Midbrain (tissue), 1 donor: ENCODE results near the gene FGF2.
"Not testable (repeated sequence)": the region's sequence is repeated elsewhere in the genome, so short reads cannot be mapped to it uniquely, and the experiment has no call there.

Experiments used
- DNase-seq: peaks from one replicate; lab custom pipeline; 2025; lab: John Stamatoyannopoulos, UW

The FGF2 gene

GRCh38 chr4:122826553-122827257, at the start of gene FGF2:
Gene FGF2 (plus strand): TSS chr4:122826831. CDS start chr4:122827175, 344 bp downstream.
- peak; percentile 68 for DNase-seq

DNA sequence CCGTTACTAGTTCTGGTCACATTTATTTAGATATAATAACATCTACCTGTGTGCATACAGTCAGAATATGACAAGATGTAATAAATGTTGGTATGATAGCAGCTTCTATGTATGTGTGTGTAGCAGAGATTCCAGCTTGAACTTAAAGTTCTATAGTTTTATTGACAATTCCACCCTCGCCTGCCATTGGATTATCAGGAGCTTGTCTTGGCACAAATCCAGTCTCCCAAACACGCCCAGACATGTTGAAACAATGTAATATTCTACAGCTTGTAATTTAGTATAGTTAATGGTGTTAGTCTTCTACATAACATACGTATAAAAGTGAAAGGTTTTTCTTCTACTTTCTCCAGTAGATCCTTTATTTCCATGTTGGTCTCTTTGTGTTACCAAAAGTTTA, 49.7 kb upstream of the FGF2 start:
- DNase-seq = no peak

DNA sequence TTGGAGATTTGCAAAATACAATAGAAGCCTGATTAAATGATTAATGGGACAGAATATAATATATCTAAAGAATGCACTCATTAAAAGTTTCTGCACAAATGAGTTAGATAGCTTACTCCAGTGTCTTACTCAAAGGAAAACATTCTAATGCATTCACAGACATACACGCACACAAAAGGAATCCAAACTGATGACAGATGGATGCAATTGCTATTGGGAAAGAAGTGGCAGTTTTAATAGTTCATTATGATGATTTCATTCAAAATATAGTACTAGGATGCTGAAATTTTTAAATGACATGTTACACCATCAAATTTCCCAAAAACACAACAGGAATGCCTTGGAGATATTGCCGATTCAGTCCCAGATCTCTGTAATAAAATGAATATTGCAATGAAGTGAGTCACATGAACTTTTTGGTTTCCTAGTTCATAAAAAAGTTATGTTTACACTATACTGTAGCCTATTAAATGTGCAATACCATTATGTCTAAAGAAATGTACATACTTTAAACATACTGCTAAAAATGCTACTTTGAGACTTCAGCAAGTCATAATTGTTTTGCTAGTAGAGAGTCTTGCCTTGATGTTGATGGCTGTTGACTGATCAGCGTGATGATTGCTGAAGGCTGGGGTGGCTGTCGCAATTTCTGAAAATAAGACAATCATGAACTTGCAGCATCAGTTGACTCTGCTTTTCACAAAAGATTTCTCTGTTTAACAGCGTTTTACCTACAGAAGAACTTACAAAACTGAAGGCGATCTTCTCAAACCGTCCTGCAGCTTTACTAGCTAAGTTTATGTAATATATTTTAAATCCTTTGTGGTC, 48.6 kb upstream of the FGF2 start:
- no peak for DNase-seq

DNA sequence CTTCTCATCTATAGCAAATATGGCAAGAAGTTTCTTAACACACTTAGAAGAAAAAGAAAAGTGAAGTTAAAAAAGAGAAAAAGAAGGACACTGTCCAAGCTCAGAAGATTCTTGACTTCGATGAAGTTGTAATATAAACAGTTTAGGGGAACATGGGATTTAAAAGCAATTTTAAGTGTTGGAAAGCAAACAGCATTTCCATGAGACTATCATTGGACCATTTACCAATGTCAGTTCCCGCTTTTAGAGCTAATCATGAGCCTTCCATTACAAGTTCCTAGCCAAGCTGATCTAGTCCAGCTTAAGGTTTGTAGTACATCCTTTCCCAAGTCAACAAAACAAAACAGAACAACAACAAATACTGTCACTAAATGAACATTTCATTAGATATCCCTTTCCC, 45.1 kb upstream of the FGF2 start:
- no peak for DNase-seq

DNA sequence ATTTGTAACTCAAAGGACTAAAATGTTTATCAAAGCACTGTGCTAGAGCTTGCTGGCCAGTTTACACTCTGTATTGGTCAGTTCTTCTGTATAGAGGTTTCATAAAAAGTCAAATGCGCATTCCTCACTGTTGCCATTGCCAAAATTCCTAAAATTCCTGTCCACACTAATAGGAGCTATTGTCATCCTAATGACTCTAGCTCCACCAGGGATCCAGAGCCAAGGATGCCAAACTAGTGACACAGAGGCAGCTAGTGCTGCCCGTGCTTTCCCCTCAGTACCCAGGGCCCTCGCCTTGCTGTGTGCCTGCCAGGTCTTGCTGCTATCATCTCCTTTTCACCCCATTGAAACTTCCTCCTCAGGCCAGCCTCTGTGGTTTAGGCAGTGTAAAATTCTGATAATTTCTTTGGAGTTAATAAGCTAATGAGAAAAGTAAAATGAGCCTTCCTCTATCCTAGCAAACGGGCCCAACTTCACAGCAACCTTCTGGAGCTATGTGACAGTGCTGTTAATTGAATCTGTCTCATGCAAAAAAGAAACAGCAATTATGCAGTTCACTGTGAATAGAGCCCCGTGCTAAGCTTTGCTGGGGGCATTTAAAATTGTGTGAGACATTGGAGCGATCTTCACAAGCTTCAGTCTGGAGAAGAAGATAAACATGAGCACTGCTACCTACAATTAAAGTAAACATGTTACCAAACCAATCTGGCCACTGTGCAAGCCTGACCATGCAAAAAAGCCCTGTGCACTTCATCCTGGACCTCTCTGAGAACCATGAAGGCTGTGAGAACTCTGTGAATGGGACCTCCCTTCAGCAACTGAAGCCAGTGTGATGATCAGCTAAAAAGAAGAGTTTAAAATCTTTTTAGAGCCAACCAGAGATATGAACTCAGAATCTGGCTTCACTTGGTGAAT, 43.1 kb upstream of the FGF2 start:
- DNase-seq = peak; percentile 5

- no peak for DNase-seq
These were observed 42.4 kb upstream of the FGF2 start for GRCh38 chr4:122784261-122784660.

- no peak for DNase-seq
These were observed 41.5 kb upstream of the FGF2 start for GRCh38 chr4:122785099-122785498.

GRCh38 chr4:122786296-122786695, 40.3 kb upstream of the FGF2 start:
- DNase-seq = not testable (repeated sequence)

GRCh38 chr4:122786920-122787319, 39.7 kb upstream of the FGF2 start:
- not testable (repeated sequence) for DNase-seq

DNA sequence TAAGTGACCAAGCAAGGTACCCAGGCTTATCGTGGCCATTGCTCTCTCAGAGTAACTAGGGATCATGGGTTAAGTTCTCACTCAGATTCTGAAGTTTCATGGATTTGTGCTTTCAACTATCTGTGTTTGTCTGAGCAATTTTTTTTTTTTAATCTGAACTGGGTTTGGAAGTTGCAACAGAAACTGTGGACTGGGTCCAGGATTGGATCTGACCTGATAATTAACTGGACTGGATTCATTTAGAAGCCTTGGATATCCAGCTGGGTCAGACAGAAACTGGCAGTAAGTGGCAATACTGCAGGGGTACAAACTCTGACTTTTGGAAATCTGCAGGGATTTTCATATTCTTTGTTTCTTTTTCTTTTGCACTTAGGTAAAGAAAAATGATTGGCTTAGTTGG, 38.7 kb upstream of the FGF2 start:
- no peak for DNase-seq

DNA sequence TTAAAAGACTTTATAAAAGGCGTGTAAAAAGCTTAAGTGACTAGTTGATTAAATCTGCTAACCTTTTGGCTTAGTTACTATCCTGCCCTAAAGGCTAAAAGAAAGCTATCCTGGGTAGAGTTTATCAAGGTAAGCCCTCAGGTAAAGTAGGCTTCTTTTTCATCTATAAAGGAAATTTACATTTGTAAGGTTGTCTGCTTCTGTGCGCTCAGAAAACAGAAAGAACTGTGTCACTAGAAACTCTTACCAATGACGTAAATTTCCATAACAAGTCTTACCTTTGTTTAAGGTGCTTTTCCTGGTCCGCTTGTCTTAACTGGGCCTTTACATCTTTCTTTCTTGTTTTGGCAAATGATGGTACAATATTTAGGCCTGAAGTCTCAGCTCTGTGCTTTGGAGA, 37.7 kb upstream of the FGF2 start:
- no peak for DNase-seq

DNA sequence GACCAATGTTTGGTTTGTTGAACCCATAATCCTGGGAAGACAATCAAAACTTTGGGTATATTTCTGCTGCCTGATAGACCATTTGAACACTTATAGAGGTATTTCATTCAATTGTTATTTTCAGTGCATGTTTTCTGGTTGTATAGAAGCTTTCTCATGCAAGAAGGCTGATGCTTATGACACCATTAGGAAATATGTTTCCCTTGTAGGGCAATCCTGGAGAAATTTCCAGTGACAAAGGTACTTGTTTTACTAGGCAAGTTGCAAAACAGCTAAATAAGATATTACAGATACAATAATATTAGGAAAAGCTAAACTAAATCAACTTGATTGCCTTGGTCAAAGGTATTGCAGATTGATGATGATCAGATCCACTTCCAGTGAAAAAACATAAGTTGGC, 32.8 kb upstream of the FGF2 start:
- DNase-seq = no peak

GRCh38 chr4:122796801-122797404, 29.7 kb upstream of the FGF2 start:
- DNase-seq = no peak

- no peak for DNase-seq
These were observed 29.1 kb upstream of the FGF2 start for GRCh38 chr4:122797405-122798094.

GRCh38 chr4:122798101-122798500, 28.5 kb upstream of the FGF2 start:
- DNase-seq = peak; percentile 24

DNA sequence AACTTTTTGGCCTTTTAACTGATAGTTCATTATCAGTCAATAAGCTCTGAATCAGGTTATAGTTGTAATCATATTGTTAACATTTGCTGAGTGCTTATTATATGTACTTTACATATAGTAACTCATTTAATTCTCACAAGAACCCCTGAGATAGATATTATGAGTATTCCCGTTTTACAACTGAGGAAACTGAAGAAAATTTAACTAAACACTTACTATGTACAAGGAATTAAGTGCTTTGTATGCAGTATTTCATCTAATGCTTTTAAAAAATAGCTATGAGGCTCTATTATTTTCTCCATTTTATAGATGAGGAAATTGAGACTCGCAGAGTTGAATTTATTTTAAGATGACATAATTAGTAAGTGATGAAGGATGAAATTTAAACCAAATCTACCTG, 27.7 kb upstream of the FGF2 start:
- no peak for DNase-seq

GRCh38 chr4:122803788-122804208, 22.8 kb upstream of the FGF2 start:
- DNase-seq = no peak

GRCh38 chr4:122806981-122807679, 19.5 kb upstream of the FGF2 start:
- no peak for DNase-seq

- DNase-seq = no peak
These were observed 16.0 kb upstream of the FGF2 start for GRCh38 chr4:122810669-122811068.

DNA sequence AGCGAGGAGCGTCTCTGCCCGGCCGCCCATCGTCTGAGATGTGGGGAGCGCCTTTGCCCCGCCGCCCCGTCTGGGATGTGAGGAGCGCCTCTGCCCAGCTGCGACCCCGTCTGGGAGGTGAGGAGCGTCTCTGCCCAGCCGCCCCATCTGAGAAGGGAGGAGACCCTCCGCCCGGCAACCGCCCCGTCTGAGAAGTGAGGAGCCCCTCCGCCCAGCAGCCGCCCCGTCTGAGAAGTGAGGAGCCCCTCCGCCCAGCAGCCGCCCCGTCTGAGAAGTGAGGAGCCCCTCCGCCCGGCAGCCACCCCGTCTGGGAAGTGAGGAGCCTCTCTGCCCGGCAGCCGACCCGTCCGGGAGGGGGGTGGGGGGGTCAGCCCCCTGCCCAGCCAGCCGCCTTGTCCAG, 14.8 kb upstream of the FGF2 start:
- not testable (repeated sequence) for DNase-seq

- not testable (repeated sequence) for DNase-seq
These were observed 13.8 kb upstream of the FGF2 start for GRCh38 chr4:122812823-122813222.
